SK-N-SH treated with all-trans-retinoic acid at 6 μM for 48 hours (cell line): Measurements from ENCODE around the gene ESYT2.

Experiments
- PATZ1 ChIP-seq: fragments of 250-450 bp; sonication (Bioruptor Pico); IDR thresholded peaks from 2 replicates; pipeline ENCODE4 v1.8.0; 2020; ENCODE audit warnings: mild to moderate bottlenecking, moderate library complexity, borderline replicate concordance
- PPARA ChIP-seq: fragments of 250-450 bp; sonication (Bioruptor Pico); IDR thresholded peaks from 2 replicates; pipeline ENCODE4 v1.5.0; 2020; ENCODE audit warnings: mild to moderate bottlenecking, borderline replicate concordance
- RARB ChIP-seq: fragments of 250-450 bp; sonication (Bioruptor Pico); IDR thresholded peaks from 2 replicates; pipeline ENCODE4 v1.8.0; 2021; ENCODE audit warnings: mild to moderate bottlenecking, moderate library complexity
- ZNF70 ChIP-seq: fragments of 450-650 bp; formaldehyde crosslinking; IDR thresholded peaks from 2 replicates; pipeline ENCODE4 v1.5.0; 2020; ENCODE audit warnings: mild to moderate bottlenecking, moderate library complexity
- TF ChIP-seq, protein P1 (sequence below): fragments of 250-450 bp; sonication (Bioruptor Pico); IDR thresholded peaks from 2 replicates; pipeline ENCODE4 v1.5.1; 2020; ENCODE audit warnings: low read depth, mild to moderate bottlenecking, moderate library complexity

- TF ChIP-seq ZNF70 (CRISPR knock-in tag), result no peak
- no peak for TF ChIP-seq PATZ1 (CRISPR knock-in tag)
- no peak for TF ChIP-seq PPARA (CRISPR knock-in tag)
- no peak for TF ChIP-seq RARB (CRISPR knock-in tag)
- TF ChIP-seq, protein P1, sequence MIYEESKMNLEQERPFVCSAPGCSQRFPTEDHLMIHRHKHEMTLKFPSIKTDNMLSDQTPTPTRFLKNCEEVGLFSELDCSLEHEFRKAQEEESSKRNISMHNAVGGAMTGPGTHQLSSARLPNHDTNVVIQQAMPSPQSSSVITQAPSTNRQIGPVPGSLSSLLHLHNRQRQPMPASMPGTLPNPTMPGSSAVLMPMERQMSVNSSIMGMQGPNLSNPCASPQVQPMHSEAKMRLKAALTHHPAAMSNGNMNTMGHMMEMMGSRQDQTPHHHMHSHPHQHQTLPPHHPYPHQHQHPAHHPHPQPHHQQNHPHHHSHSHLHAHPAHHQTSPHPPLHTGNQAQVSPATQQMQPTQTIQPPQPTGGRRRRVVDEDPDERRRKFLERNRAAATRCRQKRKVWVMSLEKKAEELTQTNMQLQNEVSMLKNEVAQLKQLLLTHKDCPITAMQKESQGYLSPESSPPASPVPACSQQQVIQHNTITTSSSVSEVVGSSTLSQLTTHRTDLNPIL (CRISPR knock-in tag), result no peak
Observed at GRCh38 chr7:158743219-158743618, 86.1 kb downstream of the ESYT2 start.
